Mammary epithelial cell (primary cell): ENCODE data around the gene GLYATL1B.
"Not testable (repeated sequence)": the region's sequence is repeated elsewhere in the genome, so short reads cannot be mapped to it uniquely, and the experiment has no call there.

Source experiments
- CTCF ChIP-seq, 2 donors: IDR thresholded peaks in 1 of 2; conservative IDR thresholded peaks in 1 of 2; 2 replicates each; pipeline ENCODE4 v1.5.1; 2011 to 2012; ENCODE audit warnings: inconsistent platforms in 2 of 2, low read length in 2 of 2, mild to moderate bottlenecking in 2 of 2, control low read depth in 1 of 2, low read depth in 1 of 2; ENCODE audit not compliant: insufficient read depth in 1 of 2; ENCODE audit errors: extremely low read depth in 1 of 2
- EZH2 ChIP-seq: IDR thresholded peaks from 2 replicates; pipeline ENCODE4 v1.6.1; 2012; ENCODE audit warnings: low read length, inconsistent platforms, borderline replicate concordance

GRCh38 chr11:59086007-59086406 lies at the start of gene GLYATL1B:
- TF ChIP-seq CTCF (conservative IDR thresholded peaks at IDR 0.05 in 1 of 2, IDR thresholded peaks at IDR 0.05 in 1 of 2; ENCODE audit: extremely low read depth in 1 of 2, insufficient read depth in 1 of 2, low read depth in 1 of 2, low read length in 2 of 2); EZH2: not testable (repeated sequence)
